GF-D8 (cell line): ENCODE data around the gene ZNF770.
A peak's percentile ranks its signal among the peaks of the same experiment; 100 is the strongest.
"Not testable (repeated sequence)": the region's sequence is repeated elsewhere in the genome, so short reads cannot be mapped to it uniquely, and the experiment has no call there.

Experiments
- DNase-seq: peaks from one replicate; lab custom pipeline; 2025; lab: John Stamatoyannopoulos, UW

The ZNF770 gene

GRCh38 chr15:34976743-34977142 is 11.3 kb downstream of the ZNF770 start:
- no peak for DNase-seq

DNA sequence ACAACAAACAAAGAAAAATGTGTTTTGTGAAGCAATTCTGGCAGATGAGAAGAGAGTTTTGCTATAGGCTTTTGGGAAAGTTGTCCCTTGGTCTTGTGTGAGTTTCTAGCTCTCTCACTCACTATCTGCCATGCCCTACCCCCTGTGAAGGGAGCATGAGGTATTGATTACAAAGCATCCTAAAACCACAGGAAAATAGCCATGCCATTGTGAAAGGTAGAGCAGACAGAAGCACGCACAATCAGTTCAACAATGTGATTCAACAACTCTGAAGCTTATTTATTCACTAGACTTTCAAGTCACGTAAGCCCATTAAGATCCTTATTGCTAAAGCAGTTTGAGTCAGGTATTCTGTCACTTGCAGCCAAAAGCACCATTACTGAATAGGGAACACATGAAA is 12.0 kb downstream of the ZNF770 start:
- no peak for DNase-seq

DNA sequence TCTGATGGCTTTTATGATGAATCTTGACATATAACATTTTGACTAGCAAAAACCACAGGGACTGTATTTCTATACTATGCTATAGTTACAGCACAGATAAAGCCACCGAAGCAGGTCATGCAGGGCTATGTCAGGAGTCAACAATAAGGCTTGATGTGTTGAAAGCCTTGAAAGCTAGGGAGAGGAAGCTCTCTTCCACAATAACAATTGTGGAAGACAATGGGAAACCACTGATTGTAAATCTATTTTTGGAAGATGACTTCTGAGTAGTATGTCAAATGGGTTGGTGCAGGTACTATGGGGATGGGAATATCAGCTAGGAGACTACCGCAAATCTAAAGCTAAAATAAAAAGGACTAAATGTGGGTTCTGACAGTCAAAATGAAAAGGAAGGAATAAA is 14.6 kb downstream of the ZNF770 start:
- DNase-seq, result no peak

DNA sequence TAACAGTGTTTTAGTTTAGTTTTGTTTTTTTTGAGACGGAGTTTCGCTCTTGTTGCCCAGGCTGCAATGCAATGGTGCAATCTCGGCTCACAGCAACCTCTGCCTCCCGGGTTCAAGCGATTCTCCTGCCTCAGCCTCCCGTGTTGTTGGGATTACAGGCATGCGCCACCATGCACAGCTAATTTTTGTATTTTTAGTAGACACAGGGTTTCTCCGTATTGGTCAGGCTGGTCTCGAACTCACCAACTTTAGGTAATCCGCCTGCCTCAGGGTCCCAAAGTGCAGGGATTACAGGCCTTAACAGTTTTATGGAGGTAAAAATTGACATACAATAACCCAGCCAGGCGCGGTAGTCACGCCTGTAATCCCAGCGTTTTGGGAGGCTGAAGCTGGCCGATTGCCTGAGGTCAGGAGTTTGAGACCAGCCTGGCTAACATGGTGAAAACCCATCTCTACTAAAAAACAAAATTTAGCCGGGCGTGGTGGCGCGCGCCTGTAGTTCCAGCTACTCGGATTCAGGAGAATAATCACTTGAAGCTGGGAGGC is 17.9 kb downstream of the ZNF770 start:
- DNase-seq, result not testable (repeated sequence)

- peak; percentile 71 for DNase-seq
Measured at GRCh38 chr15:34969340-34970097, 18.6 kb downstream of the ZNF770 start, which contains the start of gene AQR. Gene AQR (minus strand): TSS chr15:34969742. CDS start chr15:34969613, 129 bp downstream.

- no peak for DNase-seq
Measured at GRCh38 chr15:34964277-34964676, 23.8 kb downstream of the ZNF770 start.

DNA sequence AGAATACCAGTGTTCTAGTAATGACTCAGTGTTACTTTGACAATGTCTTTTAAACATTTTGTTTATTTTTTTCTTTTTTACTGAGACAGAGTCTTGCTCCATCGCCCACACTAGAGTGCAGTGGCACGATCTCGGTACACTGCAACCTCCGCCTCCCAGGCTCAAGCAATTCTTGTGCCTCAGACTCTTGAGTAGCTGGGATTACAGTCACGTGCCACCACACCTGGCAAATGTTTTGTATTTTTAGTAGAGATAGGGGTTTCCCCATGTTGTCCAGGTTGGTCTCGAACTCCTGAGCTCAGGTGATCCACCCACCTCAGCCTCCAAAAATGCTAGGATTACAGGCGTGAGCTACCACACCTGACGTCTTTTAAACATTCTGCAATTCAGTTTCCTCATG is 34.2 kb downstream of the ZNF770 start:
- DNase-seq, result no peak

GRCh38 chr15:34952481-34952880 is 35.6 kb downstream of the ZNF770 start:
- DNase-seq, result no peak

DNA sequence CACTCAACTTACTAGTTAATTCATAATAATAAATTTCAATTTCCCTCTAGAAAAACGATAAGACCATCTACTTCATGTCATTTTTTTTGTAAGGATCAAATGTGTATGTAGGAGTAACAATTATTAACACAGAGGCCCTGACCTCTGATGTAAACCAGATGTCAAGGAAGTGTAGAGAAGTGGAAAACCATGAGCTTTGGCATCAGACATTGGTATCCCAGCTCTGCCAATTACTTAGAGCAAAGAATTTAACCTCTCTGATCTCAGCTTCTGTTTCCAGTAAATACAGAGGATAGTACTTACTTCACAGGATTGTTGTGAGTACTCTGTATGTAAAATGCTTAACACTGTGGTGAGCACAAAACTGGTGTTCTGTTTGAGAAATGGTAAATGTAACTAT is 36.1 kb downstream of the ZNF770 start:
- DNase-seq, result no peak

- DNase-seq, result no peak
Measured at GRCh38 chr15:34944936-34945335, 43.2 kb downstream of the ZNF770 start.

DNA sequence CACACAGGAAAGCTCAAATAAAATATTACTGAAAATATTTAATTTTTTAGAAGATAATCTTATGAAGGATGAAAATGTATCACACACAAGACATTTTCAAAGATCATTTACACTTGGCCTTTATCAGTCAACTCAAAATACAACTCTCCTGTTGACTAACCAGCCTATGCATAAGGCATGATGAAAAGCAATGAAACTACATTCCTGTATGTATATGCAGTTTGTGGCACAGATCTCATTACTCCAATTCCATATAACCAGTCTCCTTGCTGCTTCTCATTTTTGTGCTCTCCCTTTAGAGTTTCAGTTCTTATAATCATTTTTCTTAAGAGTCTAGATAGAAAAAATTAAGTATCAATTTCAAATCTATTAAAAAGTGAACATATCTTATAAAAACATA is 44.4 kb downstream of the ZNF770 start:
- DNase-seq, result no peak

DNA sequence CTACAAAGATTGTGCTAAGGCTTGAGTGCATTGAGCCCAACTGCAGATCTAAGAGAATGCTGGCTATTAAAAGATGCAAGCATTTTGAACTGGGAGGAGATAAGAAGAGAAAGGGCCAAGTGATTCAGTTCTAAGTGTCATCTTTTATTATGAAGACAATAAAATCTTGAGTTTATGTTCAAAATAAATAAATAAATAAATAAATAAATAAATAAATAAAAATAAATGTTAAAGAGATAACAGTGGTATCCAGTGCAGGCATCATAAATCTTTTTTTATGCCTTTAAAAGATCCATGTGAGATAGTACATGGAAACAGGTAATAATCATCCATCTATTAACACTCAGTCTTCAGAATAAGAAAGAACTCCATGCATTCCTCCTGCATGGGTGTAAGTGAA is 44.8 kb downstream of the ZNF770 start:
- DNase-seq, result not testable (repeated sequence)

DNA sequence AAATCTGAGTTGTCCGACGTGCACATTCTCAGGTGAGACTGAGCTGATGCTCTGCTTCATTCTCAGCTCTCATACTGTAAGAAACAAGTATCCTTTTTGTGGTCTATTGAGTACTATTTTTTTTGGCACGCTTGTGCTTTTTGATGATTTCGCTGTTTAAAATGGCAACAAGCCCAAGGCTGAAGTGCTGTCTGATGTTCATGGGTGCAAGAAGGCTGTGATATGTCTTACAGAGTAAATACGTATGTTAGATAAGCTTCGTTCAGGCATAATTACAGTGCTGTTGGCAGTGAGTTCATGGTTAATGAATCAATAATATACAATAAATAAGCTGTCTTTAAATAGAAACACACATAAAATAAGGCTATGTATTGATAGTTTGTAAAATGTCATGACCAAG is 45.7 kb downstream of the ZNF770 start:
- DNase-seq, result no peak

DNA sequence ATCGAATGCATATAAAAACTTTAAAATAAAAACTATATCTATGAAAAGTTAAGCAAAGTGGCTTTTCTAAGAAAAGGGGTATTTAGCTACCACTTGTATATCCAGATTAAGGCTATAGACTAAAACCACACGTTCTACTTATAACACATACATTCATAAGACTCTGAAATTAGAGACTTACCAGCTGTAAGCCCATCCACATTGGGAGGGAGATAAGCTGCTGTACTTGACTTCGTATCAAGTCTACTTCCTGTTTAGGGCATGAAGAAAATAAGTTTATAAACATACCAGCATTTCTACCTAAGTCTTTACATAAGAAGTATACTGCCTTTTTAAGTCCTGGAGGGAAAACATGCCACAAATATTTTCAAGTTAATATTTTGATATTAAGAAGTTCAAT is 46.3 kb downstream of the ZNF770 start:
- DNase-seq, result no peak

DNA sequence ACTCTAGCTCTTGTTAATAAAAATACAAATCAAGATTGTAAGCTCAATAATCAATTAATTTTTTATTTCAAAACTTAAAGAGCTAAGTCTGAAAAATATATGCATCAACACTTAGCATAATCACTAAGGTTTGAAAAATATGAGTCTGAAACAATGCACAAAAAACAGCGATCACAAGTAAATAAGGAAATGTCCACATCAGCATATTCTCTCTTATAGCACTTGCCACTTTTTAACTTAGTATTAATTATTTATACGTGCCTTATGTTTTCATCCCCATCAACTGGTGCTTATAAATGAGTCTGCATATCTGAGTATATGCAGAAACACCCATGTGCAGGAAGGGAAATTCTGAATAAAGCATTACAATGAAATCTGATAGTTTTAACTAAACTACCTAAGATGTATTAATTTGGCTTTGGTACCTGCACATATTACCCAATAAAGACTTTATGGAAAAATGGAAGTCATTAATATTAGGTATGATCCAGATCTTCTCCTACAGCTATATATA is 46.8 kb downstream of the ZNF770 start:
- DNase-seq, result no peak

DNA sequence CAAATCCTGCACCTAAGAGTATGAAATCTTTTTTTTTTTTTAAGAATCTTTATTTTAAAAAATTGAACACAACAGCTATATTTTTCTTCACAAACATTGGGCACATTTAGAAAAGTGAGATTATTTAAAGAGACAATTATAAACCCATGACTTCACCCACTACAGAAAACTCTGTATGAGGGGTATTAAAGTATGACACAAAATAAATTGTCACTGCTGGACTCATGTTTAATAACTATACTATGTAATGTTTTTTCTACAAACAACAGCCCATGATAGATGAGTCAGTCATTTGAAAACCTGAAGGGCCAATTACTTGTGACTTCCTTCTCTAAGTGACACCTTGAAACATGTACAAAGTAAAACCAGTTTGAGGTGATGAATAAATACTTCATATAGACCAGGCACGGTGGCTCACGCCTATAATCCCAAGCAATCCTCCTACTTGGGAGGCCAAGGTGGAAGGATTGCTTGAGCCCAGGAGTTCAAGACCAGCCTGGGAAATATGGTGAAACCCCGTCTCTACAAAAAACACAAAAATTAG is 54.6 kb downstream of the ZNF770 start:
- no peak for DNase-seq

GRCh38 chr15:34928349-34928748 is 59.7 kb downstream of the ZNF770 start:
- not testable (repeated sequence) for DNase-seq
